Activated CD4-positive, alpha-beta T cell treated with anti-CD3 and anti-CD28 coated beads for 4 hours (primary cell): ENCODE measurements around the gene USP35.

Source experiments
- DNase-seq, 2 donors: peaks; one replicate each; pipeline ENCODE4 v3.0.0-alpha.2; 2020

USP35 gene

DNA sequence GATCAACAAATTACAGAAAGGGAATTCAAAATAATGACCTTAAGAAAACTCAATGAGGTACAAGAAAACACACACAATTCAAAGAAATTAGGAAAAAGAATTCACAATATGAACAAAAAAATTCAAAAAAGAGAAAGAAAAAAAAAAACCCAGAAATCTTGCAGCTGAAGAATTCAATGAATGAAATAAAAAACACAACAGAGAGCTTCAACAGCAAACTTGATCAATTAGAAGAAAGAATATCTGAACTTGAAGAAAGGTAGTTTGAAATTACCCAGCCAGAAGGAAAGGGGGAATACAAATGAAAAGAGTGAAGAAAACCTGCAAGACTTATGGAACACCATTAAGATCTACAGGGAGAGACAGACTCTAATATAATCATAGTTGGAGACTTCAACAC lies 52.8 kb downstream of the USP35 start:
- no peak for DNase-seq

DNA sequence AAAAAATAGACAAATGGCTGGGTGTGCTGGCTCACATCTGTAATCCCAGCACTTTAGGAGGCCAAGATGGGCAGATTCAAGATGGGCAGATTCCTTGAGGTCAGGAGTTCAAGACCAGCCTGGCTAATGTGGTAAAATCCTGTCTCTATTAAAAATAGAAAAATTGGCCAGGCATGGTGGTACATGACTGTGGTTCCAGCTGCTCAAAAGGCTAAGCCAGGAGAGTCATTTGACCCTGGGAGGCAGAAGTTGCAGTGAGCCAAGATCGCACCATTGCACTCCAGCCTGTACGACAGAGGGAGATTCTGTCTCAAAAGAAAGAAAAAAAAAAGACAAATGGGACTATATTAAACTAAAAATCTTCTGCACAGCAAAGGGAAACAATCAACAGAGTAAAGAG lies 55.4 kb downstream of the USP35 start:
- DNase-seq, result no peak

DNA sequence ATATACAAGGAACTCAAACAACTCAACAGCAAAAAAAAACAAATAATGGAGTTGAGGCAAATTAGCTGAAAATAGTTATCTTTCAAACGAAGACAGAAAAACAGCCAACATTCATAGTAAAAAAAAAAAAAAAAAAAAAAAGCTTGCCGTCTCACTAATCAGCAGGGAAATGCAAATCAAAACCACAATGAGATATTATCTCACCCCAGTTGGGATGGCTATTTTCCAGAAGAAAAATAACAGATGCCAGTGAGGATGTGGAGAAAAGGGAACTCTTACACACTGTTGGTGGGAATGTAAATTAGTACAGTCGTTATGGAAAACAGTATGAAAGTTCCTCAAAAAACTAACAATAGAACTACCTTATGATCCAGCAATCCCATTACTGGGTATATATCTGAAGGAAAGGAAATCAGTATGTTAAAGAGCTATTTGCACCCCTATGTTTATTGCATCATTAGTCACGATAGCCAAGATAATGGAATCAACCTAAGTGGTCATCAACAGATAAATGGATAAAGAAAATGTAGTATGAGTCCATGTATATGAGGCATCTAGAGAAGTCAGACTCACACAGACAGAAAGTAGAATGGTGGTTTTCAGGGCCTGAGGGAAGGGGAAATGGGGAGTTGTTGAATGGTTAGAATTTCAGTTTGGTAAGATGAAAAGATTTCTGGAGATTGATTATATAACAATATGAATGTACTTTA lies 56.0 kb downstream of the USP35 start:
- DNase-seq, result no peak

DNA sequence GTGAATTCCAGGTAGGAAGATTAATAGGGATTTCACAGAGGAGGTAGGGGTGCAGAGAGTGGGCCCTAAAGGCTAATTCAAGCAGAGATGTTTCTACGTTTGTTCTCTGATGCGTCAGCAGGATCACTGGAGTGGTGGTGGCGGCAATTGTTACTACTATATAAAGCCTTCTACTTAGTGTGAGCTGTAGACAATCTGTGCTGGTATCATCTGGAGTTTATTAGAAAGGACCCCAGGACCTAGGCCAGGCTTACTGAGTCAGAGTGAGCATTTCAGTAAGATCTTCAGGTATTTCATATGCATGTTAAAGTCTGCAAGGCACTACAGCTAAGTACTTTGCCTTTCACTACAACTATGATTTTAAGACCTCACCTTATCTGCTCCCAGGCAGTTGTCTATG lies 59.5 kb downstream of the USP35 start:
- no peak for DNase-seq

GRCh38 chr11:78248903-78249302 lies 60.2 kb downstream of the USP35 start:
- no peak for DNase-seq

- no peak for DNase-seq
Measured at GRCh38 chr11:78250099-78250498, 61.4 kb downstream of the USP35 start.

DNA sequence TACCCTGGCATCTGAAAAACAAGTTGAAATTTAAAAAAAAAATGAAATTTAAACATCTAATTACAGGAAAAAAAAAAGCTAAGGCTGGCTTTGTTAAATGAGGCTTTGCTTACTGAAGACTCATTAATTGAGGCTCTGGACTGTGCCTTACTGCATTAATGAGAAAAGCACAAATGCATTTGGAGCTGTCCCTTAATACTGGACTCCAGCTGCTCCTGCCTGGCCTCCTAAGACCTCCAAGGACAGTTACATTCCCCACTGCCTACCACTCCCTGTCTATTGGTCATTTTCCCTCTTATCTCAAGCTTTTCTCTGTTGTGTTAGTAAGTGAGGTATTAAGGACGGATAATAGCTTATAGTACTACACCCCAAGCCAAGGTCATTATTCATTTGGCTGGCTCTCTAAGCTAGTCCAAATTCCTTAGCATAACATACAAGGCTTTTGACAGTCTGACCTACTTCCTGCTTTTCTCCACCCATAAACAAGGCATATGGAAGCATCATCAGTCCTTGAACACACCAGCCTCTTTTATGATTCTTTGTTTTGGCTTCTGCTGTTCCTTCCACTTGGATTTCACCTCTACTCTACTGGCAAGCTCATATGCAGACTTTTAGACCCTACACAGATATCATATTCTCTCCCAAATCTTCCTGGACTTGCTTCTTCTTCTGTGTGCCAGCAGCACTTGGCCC lies 62.5 kb downstream of the USP35 start:
- DNase-seq, result no peak

DNA sequence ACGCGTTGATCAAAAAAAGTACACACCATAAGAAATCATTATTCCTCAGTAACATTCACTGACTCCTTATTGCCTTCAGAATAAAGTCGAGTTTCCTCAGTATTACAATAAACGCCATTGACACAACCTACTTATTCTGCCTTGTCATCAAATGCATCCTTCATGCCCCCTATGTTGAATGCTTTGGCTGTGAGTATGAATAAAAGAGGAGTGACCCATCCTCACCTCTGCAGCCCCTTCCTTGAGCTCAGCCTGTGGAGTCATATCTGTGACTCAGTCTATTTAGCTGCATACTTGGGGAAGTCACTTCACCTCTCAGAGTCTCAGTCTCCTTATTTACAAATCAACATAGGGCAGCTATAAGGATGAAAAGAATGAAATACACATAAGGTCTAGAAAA lies 65.1 kb downstream of the USP35 start:
- no peak for DNase-seq

DNA sequence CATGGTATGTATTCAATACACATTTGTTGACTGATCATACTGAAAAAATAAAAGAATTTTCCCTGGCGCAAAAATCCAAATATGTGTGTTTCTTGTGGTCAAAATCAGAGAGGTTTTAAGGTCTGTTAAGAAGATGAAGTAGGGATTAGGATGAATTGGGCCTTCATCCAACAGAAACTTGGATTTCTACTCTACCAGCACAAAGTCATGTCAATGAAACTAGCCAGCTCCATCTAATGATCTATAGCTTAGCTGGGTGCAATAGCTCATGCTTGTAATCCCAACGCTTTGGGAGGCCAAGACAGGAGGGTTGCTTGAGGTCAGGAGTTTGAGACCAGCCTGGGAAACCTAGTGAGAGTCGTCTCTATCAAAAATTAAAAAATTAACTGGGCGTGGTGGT lies 65.5 kb downstream of the USP35 start:
- DNase-seq, result no peak

GRCh38 chr11:78255919-78256318 lies 67.2 kb downstream of the USP35 start:
- DNase-seq, result no peak

GRCh38 chr11:78256962-78257361 lies 68.2 kb downstream of the USP35 start:
- DNase-seq, result no peak

- DNase-seq, result no peak
Measured at GRCh38 chr11:78257654-78258053, 68.9 kb downstream of the USP35 start.

DNA sequence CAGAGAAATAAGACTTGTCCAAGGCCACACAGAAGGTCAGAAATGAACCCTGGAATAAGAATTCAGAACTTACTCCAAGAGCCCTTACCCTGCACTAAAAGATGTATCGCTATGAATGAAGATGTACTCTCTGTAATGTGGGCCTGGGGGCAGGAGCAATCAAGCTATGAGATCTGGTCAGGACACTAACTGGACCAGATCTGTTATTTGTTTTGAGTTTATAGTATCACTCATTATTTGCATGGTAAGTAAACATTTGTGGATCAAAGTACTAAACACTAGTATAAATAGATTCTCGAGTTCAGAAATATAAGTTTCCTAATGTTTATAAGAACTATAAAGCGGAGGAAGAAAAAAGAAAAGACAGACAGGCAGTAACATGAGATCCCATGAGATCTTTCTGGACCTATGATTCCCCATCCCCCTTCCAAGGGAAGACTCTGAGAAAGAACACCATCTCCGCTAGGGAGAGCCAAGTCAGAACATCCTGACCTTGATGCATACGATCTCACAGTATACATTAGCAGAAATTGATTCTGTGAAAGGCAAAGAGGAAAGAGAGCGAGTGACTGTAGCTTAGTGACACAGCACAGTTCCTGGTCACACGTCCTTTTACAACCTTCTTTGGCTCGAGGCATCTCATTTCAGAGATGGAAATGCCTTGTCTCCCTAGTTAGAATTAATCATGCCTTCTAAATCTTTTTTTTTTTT lies 71.2 kb downstream of the USP35 start:
- DNase-seq, result no peak

- DNase-seq, result no peak
Measured at GRCh38 chr11:78261367-78261766, 72.6 kb downstream of the USP35 start.

DNA sequence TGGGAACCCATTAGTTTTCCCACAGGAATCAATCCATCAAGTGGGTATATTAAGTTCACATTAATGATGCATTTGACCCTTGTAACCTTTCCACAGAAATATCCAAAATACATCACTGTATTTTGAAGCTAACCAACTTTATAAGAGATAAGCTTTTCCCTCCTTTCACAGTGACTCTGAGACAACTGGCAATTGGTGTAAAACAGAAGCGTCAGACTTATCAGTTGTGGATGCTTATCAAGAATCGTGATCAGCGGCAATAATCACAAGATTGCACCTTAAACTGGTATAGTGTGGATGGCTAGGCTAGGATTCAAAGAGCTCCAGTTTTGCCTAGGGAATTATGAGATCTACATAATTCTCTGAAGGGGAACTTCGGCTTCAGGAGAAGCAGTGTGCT lies 73.1 kb downstream of the USP35 start:
- DNase-seq, result no peak

DNA sequence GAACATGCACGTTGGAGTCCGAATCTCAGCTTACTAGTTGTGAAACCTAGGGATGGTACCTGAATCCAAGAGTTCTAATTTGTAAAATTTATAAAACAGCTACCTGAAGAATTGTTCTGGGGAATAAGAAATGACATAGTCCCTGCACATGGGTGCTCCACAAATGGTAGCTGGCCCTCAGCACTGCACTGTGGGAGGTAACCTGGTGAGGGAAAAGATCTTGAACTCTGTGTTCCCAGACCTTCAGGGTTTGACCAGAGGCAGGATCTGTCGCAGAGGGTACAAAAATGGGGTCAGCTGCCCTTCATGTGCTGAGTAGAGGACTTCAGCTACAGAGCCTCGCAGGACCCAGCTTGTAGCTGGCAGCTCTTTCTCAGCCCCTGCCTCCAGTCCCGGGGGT lies 73.5 kb downstream of the USP35 start:
- DNase-seq, result no peak

- DNase-seq, result no peak
Measured at GRCh38 chr11:78262691-78263090, 74.0 kb downstream of the USP35 start.
